Measurements from ENCODE around the gene ANKRD63.

Gene ANKRD63

DNA sequence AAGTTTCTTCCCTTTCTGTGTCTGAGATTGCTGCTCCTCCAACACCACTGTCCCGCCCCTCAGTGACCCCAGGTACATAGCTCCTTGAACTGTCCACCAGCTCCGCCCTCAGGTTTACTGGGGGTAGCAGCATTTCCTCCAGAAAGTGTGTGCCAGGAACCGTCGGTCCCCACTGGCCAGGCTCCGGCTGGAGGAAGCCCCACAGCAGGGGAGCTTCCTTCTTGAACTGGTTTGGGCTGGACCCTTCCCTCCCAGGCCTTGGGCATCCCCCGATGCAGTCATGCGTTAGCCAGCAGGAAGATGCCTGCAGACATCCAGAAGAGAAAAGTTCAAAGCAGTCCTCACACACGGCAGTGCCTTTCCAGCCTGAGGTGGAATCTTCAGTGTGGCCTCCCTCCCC, 24.3 kb downstream of the ANKRD63 start:
- DNase-seq (ENCODE audit: low read depth): no peak

- DNase-seq (ENCODE audit: low read depth): no peak
Measured at GRCh38 chr15:40257656-40258450, 25.0 kb downstream of the ANKRD63 start.

- DNase-seq (ENCODE audit: low read depth): no peak
Measured at GRCh38 chr15:40256638-40257235, 26.1 kb downstream of the ANKRD63 start.

GRCh38 chr15:40255033-40255432, 27.8 kb downstream of the ANKRD63 start:
- no peak for DNase-seq (ENCODE audit: low read depth)

- no peak for DNase-seq (ENCODE audit: low read depth)
Measured at GRCh38 chr15:40254452-40254851, 28.4 kb downstream of the ANKRD63 start.

DNA sequence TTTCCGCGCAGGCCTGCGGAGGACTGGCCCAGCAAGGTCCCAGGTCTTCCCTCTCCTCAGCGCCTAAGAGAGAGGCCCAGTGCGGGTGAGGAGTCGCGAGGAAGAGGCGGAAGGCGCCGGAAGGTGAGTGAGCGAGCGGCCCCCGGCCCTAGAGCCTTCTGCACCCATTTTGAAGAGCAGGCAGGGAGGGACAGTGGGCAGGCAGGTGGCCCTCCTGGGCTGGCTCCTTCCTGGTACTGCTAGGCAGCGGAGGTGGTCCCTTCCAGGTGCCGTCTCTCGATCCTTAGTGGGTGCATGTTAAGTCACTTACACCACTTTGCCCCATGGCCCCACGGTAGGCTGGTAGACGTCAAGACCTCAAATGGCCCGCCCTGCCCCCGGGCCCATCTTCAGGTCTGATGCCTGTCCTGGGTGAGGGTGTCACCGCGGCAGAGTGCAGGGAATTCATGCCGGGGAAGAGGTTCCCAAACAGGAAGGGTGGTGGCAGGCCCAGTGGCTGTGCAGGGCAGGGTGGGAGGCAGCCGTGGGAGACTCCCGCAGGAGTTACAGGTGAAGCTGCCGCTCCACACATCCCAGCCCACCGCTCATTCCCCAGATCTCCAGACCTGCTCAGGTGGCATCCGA, 29.6 kb downstream of the ANKRD63 start:
- no peak for DNase-seq (ENCODE audit: low read depth)

DNA sequence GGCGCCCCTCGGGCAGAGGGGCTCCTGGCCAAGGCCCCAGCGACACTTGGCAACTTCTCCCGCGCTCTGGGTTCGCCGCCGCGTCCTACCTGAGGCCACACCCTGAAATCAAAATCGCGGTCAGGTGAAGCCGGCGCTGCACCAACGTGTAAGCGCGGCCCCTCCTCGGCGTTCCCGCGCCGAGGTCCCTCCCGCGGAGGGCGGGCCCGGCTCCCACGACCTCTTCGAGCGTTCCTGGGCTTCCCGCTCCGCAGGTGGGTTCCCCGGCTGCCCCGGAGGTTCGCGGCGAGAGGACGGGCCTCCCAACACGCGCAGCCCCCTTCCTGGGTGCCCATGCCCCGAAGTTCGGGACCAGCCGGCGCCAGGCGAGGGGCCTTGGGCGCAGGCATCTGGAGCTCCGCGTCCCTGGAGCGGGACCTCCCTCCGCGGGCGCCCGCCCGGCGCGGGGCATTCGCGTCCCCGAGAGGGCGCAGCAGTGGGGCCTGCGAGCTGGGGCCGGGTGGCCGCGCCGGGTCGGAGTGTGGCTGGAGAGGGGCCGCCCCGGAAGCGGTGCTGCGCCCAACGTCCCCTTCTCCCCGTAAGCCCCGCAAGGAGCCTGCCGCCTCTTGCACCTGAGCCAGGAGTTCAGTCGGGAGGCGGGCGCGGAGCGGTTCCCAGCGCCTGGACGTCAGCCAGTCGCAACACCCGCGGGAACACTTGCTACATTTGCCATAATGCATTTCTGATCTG, 30.3 kb downstream of the ANKRD63 start:
- no peak for DNase-seq (ENCODE audit: low read depth)

- DNase-seq (ENCODE audit: low read depth): no peak
Measured at GRCh38 chr15:40252141-40252437, 30.8 kb downstream of the ANKRD63 start.

DNA sequence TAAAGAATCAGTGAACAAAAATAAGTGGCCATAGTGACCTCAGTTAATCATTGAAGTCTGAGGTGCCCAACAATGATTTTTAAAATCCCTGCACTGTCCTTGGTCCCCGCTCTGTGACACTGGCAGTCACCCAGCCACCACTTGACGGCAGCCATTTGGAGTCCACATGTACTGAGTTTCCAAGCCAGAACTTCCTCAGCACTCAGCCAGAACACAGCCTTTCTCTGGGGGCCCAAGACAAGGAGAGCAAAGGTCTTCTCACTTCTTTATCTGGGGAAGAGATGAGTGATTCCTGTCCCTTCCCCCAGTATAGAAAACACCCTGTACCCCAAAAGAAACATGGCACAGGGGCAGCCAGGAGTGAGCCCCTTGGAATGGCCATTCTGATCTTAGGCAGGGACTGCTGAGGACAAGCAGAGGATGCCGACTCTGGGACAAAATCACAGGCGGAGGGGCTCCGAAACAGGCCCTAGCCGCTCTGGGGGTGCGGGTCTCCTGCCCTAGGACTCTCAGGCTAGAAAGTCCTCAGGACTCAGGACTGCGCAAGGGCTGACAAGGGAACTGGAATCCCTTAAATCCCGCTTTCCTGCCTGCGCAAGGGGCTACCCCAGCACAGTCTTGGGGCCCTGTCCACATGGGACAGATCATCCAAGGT, 31.3 kb downstream of the ANKRD63 start:
- DNase-seq (ENCODE audit: low read depth): no peak

GRCh38 chr15:40250771-40251483, 31.9 kb downstream of the ANKRD63 start:
- no peak for DNase-seq (ENCODE audit: low read depth)

GRCh38 chr15:40250304-40250656, 32.6 kb downstream of the ANKRD63 start:
- DNase-seq (ENCODE audit: low read depth): no peak

- no peak for DNase-seq (ENCODE audit: low read depth)
Measured at GRCh38 chr15:40249477-40250303, 33.2 kb downstream of the ANKRD63 start.

DNA sequence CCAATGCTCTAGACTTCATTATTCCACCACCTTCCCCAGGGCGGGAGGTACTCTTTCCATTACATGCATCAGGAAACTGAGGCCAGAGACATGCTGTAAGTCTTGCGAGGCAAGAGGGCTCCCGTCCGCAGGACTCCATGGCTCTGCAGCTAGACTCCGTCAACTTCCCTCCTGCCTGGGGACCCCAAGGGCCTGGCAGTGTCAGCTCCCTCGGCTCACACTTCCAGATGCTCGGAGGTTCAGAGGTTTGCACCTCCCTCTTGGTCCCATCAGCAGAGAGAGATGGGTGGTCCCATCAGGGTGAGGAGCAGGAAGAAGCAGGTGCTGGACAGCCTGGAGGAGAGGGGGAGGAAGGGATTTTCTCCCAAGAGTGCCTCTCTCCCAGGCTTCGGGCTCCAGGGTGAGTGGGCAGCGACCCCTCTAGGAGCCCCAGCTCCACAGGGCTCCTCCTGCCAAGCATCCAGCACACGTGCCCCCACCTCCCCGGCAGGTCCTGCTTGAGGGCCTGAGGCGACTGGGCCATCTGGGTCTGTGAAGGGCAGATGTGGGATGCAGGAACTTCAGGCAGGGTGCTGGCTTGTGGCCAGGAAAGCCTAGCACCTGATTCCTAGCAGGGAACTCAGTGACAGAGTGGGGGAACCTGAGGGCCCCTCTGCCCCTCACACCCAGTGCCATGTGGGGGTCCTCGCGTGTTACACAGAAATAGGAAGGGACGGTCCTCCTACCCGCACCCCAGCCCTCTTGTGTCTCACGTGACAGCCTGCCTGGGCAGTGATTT, 34.7 kb downstream of the ANKRD63 start:
- DNase-seq (ENCODE audit: low read depth): no peak

- DNase-seq (ENCODE audit: low read depth): no peak
Measured at GRCh38 chr15:40247406-40247971, 35.4 kb downstream of the ANKRD63 start.

- DNase-seq (ENCODE audit: low read depth): no peak
Measured at GRCh38 chr15:40246496-40247280, 36.2 kb downstream of the ANKRD63 start.

- DNase-seq (ENCODE audit: low read depth): no peak
Measured at GRCh38 chr15:40245666-40246450, 37.0 kb downstream of the ANKRD63 start.

- DNase-seq (ENCODE audit: low read depth): no peak
Measured at GRCh38 chr15:40244961-40245523, 37.8 kb downstream of the ANKRD63 start.

Measured in T follicular helper cell (primary cell).